NCI-H446 (cell line): Measurements from ENCODE around the gene FADS1.
A peak's percentile ranks its signal among the peaks of the same experiment; 100 is the strongest.

Experiments
- DNase-seq, 2 experiments: peaks; one replicate each; lab custom pipeline; 2025; lab: John Stamatoyannopoulos, UW

Gene FADS1

DNA sequence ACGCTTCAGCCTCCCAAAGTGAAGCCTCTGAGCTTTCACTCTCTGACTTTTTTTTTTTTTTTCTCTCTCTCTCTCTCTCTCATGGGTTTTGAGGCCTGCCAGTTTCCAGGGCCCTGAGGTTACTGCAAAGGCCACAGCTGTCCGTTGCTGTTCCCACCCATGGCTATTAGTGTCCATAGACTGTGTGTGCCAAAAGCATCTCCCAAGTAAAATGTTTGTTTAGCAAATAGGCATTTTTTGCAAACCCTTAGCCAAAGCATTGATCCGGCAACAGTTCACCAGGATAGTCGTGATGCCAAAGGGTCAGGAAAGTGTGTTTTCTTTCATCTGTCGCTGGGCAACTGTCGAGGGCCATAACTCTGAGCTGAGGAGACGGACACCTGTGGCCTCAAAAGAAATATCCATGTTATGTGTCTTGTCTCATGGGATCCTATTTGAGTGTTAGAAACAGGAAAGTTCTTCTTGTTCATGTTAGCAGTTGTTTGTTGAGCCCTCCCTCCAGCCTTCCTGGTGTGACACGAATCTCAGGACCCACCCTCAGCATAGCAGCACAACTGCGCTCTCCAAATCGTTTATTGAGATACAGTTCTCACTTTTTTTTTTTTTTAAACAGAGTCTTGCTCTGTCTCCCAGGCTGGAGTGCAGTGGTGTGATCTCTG, 29.7 kb upstream of the FADS1 start:
- no peak for DNase-seq

DNA sequence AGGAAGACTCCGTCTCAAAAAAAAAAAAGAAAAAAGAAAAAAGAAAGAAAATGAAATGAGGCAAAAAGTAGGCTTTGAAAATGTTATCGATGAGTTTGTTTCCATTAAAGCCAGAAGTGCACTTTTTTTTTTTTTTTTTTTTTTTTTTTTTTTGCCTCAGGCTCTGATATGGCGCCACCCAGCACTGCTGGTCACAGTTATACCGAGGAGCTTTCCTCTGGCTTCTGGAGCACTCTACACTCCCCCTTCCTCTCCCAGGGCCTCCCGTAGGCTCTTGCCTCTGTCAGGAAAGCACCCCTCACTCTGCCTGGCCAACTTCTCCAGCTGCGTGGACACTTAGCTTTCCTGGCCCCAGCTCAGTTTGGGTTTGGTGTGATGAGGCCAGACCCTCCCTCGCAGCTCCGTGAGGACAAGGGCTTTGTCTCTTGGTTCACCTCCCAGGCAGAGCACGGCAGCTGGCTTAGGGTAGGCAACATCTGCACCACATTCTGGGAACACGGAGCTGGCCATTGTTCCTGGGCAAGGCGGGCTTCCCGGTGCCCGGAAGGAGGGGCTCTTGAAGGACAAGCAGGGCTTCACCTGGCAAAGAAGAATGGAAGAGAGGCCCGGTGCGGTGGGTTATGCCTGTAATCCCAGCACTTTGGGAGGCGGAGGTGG, 28.2 kb upstream of the FADS1 start:
- DNase-seq, result no peak

DNA sequence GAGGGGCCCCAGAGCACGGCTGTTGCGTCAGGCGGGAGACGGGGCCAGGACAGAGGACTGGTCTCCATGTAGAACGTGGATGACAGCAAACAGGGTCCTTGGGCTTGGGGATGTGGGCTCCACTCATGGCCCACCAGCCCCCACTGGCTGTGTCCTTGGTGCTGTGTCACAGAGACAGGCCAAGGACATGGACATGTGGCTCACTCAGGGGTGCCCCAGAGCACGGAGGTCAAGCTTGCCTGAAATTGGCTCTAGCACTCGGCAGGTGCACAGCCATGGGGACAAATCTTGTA, 25.7 kb upstream of the FADS1 start:
- no peak for DNase-seq

DNA sequence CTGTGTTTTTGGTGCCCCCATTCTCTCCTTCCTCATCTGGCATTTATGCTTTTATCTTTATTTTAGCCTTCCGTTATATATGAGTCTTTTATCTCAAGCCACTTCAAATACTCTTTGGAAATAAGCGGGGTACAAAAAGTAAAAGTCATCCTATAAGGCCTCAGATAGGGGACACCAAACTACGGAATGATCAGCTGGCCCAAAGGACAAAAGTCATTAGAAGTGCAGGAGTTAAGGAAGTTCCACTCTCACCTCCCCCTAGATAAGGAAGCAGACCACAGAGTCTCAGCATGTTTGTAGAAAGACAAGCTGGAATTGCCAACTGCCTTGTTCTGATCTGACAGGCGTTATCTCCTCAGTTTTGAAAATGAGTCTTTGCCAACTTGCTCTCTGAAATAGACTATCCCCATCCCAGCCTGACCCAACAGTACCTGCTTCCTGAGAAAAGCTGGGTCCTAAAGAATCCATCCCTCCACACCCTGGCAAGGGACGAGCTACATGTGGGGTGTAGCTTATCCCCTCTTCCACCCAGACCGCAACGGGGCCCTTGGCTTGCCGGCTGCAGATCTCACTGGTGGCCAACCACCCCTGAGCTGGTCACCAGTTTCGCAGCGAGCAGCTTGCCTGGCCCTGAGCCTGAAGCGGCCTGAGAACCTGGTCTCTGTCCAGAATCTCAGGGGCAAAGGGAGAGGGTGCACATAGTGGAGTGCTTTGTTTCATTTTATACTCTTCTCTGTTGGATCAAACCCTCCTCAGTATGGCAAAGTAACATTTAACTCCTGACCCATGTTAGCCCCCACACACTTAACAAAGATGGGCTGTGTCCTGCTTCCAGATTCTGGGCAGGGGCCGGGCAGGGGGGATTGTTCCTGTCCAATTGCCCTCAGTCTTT, 25.1 kb upstream of the FADS1 start:
- no peak for DNase-seq

DNA sequence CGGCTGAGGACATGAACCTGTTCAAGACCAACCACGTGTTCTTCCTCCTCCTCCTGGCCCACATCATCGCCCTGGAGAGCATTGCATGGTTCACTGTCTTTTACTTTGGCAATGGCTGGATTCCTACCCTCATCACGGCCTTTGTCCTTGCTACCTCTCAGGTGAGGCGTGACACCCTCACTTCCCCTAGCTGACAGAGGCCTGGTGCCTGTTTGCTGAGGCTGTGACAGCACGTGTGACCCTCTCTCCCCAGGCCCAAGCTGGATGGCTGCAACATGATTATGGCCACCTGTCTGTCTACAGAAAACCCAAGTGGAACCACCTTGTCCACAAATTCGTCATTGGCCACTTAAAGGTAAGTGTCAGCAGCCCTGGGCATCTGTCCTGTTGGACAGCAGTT, 23.6 kb upstream of the FADS1 start:
- DNase-seq, result no peak

DNA sequence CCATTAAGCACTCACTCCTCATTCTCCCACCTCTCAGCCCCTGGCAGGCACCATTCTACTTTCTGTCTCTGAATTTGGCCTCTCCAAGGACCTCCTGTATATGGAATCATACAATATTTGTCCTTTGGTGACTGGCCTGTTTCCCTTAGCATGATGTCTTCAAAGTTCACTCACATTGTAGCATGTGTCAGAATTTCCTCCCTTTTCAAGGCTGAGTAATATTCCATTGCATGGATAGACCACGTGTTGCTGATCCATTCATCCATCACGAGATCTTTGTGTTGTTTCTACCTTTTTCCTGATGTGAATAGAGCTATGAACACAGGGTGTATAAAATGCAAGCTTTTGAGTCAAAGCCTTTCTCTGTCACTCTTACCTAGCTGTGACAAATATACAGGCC, 22.9 kb upstream of the FADS1 start:
- DNase-seq, result no peak

DNA sequence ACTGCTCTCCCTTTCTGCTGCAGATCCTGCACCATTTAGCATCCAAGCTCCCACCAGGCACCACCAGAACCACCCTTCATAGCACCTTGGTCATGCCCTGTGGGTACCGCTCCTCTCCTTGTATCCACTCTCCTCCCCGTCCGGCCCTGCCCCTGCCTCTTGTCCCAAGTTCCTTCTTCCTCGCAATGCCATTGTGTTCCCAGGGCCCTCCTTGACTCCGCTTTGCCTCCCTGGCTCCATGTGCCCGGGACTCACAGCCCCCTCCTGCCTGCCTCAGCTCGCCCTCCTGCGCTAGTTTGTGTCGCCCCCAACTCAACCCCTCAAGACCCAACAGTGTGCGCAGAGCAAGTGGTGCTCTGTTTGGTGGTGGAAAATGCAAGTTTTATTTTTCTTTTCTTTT, 22.1 kb upstream of the FADS1 start:
- no peak for DNase-seq

DNA sequence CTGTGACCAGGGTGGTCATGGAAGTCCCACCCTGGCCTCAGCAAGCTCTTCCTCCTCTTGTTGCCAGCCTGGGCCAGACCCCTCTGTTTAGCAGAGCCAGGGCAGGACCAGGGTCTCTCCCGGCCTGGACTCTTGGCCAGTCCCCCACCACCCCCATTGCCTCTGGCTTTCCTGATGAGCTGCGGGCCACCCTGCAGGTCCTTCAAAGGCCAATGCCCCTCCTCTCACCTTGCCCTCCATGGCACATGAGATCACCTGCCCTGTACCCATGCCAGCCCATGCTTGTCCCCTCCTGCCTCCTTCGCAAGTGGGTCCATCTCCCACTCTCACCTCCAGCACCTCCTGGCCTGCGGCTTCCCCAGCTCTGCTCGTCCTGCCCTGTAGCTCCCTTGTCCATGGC, 21.7 kb upstream of the FADS1 start:
- no peak for DNase-seq

DNA sequence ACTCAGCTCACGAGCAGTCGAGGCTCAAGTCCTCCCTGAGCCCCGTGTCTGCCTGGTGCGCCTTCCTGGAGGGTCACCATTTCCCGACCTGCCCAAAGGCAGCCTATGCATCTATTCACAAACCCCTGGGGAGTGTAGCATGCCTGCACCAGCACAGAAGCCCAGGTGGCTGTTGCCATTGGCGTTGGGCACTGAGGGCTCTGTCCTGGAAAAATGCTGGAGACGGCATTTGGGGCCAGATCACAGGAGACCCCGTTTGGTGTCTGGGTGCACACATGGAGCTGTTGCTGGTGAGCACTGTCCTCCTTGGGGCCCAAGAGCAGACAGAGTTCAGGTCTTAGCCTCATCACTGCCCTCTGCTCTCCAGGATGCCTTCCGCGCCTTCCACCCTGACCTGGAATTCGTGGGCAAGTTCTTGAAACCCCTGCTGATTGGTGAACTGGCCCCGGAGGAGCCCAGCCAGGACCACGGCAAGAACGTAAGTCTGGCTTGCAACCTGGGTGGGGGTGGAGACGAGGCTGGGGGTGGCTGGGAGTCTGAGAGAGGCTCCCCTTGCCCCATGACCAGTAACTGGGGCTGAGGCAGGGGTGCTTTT, 20.7 kb upstream of the FADS1 start:
- DNase-seq, result no peak

DNA sequence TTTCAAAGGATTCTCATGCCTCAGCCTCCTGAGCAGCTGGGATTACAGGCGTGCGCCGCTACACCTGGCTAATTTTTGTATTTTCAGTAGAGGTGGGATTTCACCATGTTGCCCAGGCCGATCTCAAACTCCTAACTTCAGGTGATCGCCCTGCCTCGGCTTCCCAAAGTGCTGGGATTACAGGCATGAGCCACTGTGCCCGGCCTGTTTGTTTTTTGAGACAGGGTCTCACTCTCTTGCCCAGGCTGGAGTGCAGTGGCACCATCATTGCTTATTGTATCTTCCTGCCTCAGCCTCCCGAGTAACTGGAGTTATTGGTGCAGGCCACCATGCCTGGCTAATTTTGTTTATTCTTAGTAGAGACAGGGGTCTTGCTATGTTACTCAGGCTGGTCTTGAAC, 19.4 kb upstream of the FADS1 start:
- DNase-seq, result no peak

DNA sequence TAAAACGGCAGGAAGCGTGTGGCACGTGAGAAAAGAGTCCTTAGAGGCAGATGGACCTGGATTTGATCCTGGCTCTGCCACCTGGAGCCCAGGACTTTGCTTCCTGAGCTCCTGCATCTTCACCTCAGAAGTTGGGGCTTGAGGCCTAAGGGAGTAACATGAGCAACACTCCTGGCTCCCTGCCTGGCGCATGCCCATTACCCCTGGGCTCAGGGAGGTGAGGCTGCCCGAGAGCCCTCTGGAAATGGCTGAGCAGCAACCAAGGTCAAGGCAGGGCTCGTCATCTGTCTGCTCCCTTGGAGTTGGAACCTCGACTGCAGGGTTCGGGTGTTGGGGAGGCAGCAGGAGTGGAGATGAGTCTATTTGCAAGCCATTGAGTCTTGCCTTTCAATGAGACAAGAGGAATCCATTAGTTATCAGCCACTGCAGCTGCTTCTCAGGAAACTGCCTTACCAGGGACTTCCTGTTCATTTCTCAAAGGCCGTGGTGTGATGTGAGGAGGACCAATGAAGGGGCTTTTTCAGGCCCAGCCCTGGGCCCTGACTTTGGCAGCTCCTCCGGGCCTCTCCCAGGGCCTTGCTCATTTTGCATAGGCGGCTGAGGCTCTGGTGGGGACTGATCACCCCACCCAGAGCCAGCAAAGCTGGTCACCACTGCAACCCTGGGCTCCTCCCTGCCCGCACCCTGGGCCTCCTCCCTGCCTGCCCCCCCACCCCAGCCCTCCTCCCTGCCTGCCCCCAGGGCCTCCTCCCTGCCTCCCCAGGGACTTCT, 17.7 kb upstream of the FADS1 start:
- no peak for DNase-seq

DNA sequence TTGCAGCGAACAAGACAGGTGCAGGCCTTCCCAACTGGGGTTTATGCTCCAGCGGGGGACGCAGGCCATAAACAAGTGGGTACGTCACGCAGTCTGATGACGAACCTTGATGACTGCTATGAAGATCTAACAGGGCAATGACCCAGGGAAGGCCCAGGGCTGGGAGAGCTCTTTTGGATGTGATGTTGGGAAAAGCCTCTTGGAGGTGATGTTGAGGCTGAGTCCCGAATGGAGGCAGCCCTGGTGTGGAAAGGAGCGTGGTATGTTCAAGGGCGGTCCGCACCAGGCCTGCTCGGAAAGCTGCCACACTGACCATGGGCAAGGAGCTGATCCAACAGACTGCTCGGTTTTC, 17.1 kb upstream of the FADS1 start:
- no peak for DNase-seq

DNA sequence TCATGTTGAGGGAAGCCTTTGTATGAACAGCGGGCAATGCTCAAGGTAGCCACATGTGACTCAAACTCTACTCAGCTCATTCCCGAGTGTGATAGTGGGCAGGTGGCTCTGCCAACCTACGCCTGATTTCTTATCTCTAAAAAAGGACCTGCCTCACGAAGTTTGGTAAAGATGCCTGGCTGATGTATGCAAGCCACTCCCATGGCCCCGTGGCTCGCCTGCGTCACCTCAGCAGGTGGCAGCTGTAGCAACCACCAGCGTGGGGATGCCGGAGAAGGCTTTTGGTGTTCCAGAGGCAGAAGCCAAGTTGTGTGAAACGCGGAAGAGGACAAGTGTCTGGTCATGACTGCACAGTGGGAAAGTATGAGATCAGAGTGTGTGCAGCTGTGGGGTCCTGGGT, 16.7 kb upstream of the FADS1 start:
- no peak for DNase-seq

DNA sequence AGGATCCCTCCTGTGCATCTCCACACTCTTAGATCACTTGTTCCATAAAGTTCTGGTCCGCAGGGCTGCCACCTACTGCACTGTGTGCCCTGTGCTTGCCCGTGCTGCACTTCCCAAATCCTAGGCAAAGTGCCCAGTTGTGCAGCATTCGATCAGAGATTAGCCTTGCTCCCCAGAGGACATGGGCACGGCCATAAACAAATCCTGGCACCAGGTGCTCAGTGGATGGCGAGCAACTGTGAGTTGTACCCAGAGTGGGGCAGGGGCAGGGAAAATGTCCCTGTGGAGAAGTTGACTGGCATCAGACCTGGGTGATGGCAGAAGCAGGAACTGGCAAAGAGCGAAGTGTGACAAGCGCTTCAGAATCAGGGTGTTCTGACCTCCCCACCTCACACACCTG, 16.0 kb upstream of the FADS1 start:
- no peak for DNase-seq

DNA sequence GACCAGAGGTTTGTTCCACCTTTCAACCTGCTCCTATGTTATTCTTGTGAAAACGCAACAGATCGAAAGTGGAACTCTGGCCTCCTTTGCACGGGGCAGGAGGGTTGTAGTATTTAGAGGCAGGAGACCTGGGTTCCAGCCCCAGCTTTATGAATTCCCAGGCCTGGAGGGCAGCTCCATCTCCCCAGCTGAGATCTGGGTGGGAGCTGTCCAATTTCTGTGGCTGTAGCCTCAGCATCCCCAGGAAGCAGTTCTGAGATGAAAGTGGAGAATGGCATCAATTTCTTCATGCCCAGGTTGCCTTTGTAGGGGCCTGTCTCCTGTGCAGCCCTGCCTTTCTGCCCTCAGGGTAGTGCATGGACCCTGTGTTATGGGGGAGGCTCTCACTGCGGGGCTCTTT, 15.4 kb upstream of the FADS1 start:
- no peak for DNase-seq

DNA sequence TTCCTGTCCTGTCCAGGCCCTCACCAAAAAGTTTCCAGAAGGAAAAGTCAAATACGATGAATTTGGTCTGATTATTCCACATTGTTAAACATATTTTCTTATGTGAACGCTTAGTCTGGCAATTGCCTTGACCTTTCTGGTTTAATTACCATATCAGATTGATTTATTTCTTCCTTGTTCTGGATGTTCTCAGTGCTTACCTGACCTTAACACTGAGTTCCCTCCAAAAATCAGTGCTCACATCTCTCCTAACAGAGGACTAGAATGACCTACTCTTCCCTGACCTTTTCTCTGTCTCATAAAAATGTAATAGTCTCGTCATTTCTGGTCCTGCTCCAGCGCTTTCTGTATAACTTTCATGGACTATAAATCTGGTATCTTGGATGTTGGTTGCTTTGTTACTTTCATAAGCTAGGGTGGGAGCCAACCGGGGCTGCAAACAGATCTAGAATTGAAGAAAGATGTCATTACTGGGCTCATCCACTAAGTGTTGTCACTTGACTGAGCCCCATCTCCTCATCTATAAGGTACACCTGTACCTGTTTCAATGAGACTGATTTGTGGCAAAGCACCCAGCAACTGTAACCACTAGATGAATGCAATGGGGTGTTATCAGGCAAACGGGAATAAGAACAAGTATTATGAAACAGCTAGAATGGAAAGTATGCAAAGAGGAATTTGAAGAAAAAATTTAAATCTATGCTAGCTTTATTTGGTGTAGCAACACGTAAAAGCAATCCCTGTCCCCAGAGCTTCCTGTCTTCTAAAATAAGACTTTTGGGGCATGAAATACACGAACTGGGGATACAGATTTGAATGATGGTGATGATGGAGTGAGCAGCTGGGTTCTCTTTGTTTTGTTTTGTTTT, 13.7 kb upstream of the FADS1 start:
- no peak for DNase-seq

DNA sequence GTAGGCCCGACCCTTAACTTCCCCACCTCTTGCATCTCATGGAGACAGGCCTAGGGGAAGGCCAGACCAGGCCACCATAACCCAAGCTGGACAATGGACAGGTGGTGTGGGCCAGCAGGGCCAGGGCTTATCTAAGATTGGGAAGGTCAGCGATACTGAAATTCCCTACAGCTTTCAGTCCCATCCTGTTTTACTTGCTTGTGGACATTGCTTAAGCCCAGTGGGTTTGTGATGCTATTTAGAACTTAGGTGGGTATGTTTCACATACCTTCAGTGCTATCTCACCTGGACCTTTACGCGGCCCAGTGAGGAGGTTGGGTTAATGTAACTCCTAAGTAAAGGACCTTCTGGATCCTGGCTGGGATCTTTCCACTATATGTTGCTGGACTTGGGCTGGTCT, 13.0 kb upstream of the FADS1 start:
- DNase-seq, result no peak

DNA sequence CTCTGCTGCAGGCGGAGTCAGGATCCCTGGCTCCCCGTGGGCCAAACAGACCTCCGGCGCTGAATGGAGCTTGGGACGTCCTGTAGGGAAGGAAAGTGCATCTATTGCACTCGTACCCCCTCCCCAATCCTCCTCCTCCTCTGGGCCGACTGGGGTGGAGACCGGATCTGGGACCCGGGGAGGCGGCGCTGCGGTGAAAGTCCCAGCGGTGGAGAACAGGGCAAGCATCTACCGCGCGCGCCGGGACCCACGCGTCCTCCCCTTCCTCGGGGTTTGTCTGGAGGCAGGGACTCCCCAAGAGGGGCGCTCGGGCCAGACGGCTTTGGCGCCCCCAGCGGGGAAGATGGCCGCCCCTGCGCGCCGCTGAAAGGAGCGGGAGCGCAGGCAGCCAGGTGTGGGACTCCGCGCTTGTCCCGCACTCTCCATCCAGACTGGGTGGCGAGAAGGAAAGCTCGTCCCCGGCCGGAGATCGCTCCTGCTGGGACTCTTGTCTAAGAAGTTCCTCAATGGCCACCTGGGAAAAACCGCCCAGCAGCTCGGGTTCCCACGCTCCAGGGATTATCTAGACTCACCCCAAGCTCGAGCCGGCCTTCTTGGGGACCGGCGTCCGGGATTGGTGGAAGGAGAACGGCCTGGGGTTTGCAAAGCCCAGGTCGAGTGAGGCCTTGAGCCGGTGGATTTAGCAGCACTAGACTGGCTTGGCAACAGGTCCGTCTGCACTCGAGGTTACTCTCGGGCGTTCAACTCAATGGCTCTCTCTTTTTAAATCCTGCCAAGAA, 12.0 kb upstream of the FADS1 start:
- peak in 1 of 2 experiments; percentile 52 for DNase-seq

DNA sequence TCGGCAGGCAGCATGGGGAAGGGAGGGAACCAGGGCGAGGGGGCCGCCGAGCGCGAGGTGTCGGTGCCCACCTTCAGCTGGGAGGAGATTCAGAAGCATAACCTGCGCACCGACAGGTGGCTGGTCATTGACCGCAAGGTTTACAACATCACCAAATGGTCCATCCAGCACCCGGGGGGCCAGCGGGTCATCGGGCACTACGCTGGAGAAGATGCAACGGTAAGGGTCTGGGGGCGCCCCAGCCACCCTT, 11.5 kb upstream of the FADS1 start:
- DNase-seq, result no peak

DNA sequence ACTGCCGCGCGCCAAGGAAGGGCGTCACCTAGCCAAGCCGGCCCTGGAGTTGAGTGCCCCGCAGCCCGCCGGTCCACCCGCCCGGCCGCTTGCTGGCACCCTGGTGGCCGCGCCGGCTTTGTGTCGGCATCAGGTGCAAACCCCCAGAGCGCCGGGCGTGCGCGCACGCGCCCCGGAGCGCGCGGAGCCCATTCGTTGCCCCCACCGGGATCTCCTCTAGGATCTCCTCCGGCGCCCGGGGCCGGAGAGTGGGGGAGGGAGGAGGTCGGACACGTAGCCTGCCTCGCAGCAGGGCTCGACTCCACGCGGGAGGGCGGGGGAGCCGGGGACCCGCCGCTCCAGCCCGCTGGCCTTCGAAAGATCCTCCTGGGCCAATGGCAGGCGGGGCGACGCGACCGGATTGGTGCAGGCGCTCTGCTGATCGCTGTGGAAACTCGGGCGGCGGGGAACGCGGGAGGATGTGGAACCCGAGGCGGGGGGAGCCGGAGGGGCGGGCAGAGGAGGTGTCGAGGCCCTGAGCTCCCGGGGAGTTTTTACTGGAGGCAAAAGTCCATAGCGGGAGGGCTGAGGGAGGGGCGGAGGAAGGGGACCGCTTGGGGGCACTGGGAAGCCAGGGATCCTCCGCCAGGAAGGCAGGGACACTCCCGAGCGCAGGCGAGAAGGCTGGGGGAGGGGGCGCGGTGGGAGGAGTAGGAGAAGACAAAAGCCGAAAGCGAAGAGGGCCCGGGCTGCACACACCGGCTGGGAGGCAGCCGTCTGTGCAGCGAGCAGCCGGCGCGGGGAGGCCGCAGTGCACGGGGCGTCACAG, 11.0 kb upstream of the FADS1 start, which contains the start of gene FADS2:
TSS of gene FADS2 (plus strand) at position 730 of the 808 bp plus-strand sequence. CDS start 91 bp downstream, outside the sequence.
- peak; percentile 85 to 92 for DNase-seq
